GM19397 (cell line): ENCODE results near the gene PIAS3.
A peak's percentile ranks its signal among the peaks of the same experiment; 100 is the strongest.
"Not testable (repeated sequence)": the region's sequence is repeated elsewhere in the genome, so short reads cannot be mapped to it uniquely, and the experiment has no call there.

ENCODE experiments used
- ATAC-seq: cut with Tn5 transposase; IDR thresholded peaks from one replicate; pipeline ENCODE4 v1.9.1; 2021; ENCODE audit warnings: mild to moderate bottlenecking, moderate library complexity; ENCODE audit not compliant: unreplicated experiment

PIAS3 gene

DNA sequence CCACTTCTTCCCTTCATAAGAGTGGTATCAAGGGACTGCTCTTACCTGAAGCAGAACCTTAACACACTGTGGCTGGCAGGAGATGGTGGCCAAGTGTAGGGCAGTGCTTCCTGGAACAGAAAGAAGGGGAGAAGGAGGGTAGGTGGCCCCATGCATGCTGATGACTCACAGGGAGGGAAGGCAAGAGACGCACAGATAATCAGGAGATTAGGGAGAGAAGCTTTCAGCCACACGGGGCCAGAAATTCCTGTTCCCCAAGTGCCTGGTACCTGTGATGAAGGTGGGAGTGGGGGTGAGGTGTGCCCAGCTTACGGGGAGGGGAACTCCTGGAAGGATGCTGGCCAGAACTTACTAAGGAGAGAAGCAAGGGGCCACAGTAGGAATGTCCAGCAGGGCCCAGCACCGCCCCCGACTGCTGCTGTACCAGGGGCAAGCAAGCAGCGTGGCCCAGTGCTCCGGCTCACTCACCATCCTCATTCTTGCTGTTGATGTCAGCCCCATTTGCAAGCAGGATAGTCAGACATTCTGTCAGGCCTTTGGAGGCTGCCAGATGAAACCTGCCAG lies 19.1 kb upstream of the PIAS3 start:
- ATAC-seq, result no peak

DNA sequence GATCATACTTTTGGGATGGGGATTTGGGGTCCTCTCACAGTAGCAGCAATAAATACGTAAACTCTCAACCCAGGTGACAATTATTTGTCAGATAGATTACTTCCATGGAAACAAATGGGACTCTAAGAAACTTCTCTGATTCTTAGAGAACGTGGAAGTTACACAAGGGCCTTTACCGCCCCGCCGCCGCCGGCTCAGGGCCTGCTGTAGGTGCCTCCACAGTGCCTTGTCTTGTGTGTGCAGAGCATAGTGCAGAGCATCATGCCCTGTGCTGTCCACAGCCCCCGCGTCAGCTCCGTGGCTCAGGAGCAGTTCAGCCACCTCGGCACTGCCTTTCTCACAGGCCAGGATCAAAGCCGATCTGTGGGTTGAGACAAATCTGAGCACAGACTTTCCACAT lies 15.8 kb upstream of the PIAS3 start:
- no peak for ATAC-seq

DNA sequence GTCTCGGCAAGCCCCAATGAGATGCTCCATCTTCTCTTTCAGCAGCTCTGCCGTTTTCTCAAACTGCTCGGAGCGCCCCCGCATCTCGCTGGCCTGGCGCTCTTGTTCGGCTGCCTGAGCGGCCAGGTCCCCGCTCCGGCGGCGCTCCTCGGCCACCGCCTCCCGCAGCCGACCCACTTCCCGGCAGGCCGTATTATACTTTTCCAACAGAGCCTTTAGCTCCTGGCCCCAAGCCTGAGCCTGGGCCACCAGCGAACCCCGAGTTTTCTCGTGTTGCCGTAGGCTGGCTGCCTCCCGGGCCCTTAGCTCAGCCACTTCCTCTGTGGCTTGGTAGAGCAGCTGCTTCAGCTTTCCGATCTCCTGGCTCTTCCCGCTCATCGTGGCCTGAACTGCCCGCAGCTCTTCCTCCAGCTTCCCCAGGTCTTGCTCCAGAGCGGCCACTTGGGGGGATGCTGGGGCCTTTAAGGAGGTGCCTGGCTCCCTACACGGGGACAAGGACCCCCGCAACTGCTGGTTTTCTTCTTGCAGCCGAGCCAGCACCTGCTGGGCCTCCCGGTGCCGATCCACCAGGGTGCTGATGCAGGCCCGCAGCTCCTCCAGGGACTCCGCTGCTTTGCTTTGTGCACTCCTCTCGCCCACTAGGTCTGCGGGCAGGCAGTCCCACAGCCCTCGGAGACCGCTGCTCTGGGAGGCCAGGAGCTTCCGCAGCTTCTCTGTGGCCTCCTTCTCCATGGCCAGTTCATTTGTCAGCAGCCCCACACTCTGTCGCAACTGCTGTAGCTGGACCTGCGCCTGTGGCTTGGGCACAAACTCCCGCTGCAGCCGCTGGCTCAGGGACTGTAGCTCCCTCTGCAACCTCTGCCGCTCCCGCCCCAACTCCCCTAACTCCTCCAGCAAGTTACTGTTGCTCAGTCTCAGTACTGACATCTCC lies 13.4 kb upstream of the PIAS3 start:
- ATAC-seq, result no peak

DNA sequence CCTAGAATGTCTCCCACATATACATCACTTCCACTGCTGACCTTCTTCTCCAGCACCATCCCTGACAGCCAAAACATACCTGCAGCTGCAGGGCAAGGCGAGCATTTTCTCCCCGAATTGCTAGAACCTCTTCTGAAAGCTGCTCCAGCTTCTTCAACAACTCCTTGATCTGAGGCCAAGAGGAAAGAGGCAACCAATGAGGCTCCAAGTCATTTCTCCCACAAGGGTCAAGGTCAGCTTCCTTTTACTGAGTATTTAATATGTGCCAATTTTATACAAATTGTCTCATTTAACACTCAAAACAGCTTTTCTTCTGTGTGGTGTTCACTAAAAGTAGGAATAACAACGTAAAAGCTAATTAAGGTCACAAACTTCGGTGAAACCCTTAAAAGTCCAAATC lies 9.4 kb upstream of the PIAS3 start:
- no peak for ATAC-seq

DNA sequence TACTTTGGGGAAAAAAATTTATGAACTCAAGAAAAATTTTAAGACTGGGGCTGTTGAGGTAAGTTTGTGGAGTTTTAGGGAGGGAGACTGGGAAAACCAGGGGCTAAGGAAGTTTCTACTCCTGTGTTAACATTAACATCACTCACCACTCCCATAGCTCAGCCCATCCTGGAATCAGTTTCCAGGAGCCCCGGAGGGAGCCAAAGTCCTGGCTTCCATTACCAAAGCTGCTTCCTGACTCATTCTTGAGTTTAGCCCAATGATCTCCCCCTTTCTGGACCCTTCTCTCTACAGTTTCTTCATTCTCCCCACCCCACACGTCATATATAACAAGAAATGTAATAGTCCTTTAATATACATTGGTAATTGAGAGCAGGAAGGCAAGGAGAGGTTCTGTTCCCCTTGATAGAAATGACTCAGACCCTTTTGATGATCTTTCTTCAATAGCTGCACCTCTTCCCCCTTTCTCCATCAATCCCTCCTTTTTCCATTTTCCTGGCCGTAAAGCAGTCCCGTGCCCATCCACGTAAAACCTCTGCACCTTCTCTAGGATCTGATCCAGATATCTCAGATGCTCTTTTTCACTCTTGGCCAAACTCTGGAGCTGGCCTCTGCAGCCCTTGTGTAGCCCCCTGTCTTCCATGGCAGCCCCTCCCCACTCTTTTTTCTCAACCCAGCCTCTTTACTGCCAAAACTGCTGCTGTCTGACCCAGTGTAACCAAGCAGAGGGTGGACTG lies 4.6 kb upstream of the PIAS3 start:
- no peak for ATAC-seq

DNA sequence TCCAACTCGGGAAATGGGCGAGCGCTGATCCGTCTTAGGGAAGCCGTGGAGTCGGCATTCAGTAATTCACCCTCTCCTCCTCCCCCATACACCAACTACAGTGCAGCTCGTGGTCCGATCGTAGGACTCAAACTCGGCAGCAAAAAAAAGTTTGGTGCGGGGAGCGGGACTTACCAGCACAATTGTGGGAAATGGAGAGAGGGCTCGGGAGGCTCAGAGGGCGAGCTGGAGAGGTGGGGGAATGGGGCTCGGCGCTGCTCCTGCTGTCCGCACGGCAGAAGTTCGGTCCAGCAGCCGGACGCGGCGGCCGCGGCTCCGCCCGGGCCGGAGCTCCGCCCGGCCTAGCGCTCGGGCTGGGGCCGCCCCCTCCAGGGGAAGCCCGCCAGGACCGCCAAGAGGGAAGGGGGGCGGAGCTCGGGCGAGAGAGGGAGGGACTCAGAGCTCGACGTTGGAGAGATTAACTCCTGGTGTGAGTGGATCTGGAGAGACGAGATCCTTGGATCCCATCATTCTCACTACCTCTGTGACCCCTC lies 676 bp upstream of the PIAS3 start:
- ATAC-seq, result peak; percentile 62

DNA sequence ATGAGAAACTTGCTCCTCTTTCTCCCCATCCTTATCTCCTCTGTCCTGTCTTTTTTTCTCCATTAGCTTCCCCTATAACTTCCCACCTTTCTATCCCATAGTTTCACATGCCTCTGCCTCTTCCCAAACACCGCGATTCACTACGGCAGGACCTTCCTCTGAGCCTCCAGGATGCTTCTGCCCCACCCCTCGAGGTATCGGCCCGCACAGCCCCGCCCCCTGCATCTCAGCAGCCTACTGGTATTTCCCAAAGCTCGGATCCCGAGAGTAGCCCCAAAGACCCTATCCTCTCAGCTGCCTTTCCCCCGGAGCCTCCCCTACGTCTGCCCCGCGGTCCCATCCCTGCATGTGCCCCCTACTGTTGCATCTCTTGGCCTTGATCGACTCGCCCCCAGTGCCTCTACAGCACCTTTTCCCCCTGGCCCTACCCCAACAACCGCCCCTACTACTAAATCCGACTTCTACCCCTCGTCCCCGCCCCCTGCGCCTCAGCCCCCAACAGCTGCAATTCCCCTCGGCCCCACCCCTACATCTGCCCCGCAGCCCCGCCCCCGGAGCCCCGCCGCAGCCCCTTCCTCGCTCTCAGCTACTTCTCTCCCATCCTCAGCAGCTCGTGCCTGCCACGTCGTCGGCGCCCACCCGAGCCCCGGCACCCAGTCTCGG lies 512 bp downstream of the PIAS3 start:
- ATAC-seq, result peak; percentile 24

DNA sequence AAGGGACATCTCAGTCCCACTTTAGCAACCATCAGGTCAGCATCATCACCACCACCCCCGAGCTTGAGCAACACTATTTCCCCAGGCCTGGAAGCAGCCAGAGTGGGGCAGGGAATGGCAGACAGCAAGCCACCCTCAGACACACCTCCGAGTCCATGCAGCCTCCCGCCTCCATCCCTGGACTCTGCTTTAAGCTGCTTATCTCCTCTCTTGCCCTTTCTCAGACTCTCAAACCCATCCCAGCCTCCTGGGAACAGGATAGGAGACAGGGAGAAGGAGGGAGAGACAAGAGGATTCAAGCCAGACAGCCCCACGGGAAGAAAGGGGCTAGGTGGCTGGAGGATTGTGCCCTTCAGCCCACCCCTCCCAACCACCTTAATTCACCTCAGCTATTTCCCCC lies 1.7 kb downstream of the PIAS3 start:
- no peak for ATAC-seq

DNA sequence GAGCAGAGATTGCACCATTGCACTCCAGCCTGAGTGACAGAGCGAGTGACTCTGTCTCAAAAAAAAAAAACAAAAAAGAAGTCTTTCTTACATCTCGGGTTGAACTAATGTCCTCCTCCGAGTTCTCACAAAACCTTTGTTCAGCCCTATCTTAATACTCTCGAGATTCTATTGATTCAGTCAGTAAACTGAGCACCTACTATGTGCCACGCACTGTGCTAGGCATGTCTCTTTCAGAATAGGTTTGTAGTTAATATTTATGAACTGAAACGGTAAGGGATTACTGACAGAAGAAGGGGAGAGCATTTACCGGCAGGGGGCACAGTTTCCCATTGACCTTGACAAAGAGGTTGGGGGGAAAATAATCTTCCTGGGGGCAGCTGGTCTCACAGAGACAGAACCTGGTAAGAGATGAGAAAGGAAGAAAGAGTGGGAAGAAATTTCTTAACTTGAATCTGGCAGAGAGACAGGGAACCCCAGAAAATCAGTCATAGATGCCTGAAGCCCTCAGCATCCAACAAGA lies 3.4 kb downstream of the PIAS3 start:
- ATAC-seq, result no peak

DNA sequence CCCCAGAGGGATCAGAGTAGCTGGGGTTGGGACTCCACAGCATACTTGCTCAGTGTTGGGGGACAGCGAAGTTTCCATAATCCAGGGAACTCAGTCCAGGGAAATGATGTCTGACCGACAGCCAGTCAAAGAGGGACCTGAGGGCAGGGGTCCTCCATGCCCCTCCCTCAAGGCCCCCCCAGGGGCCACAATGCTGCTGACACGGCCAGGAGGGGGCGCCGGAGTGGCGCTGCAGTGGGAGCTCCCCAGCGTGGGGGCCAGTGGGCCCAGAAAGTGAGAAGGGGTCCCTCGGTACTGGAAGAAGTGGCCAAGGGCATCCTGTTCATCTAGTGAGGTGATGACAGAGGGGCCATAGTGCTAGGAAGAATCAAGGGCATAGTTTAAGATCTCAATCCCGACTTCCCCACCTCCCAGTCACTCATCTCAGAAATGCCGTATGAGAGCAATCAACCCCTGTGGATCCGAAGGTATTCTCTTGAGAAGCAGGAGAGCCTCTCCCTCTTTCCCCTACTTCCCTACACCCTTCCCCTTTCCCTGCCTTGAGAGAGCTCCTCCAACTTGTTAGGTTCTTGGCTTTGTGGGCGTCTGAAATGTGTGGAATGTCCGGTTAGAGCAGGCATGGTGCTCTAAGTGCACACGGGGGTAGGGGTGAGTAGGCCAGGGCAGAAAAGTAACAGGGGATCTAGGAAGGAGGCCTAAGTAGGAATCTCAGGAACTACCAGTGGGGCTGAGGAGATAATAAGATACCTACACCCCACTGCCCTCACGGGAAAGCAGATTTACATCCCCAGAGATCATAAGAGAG lies 9.3 kb downstream of the PIAS3 start:
- no peak for ATAC-seq

DNA sequence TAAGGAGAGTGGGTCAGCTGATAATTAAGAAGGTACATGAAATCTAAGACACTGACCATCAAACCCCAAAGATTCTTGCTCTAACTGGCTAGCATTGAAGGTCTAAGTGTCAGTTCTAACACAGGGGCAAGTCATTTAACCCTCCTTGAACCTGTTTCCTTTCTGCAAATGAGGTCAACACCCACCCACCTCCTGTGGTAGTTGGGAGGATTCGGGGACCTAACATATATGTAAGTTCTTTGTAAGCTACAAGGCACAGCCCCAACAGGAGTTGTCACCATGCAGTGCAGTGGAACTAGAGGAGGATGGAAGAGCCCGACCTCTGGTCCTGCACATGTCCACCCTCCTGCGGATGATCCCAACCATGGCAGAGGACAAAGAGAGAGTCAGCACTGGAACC lies 11.1 kb downstream of the PIAS3 start:
- ATAC-seq, result no peak

DNA sequence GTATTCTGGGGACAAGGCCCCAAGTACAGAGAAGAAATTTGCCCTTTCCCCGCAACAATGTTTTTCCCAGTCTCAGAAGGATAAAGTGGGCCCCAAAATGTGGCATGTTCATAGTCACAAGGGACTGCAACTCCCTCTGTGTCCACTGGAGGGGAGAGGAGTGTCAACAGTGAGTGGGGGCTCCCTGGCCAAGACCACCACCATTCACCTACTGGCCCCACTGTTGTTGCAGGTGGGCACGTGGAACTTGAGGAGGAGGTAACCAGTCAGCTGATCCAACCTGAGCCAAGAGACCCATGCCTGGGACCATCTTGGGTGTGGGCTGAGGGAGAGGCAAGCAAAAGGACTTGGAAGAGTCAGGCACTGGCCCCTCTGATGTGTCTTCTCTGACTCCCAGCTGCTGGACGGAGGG lies 12.7 kb downstream of the PIAS3 start:
- no peak for ATAC-seq

DNA sequence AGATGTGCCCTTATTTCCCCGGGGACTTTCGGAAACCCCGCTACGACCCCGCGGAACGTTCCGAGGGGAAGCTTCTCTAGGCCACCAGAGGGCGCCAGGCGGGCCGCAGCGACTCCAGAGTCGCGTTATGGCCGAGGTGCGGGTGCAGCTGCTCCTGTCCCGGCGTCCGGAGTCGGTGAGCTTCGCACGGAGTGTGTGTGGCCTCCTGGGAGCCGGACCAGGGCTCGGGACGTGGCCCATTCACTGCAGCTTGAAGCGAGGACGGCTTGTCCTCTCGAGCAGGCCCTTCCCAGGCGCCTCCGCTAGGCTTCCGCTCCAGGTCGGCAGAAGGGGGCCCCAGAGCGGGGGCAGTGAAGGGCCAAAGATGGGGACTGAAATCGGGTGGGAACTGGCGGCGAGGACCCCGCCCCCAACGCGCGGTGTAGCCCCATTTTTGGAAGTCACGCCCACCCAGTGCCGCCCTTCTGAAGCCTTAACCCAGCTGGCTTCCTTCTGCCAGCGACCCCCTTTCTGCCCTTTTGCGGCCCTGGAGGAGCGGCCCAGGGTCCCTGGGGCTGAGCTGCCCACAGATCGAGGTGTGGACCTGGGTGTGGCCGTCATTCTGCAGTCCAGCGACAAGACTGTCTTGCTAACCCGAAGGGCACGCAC lies 13.2 kb downstream of the PIAS3 start, which contains the start of gene NUDT17:
NUDT17 (plus strand) TSS at position 117 of the 648 bp plus-strand sequence; CDS start at position 128, 11 bp downstream.
- peak; percentile 67 for ATAC-seq

DNA sequence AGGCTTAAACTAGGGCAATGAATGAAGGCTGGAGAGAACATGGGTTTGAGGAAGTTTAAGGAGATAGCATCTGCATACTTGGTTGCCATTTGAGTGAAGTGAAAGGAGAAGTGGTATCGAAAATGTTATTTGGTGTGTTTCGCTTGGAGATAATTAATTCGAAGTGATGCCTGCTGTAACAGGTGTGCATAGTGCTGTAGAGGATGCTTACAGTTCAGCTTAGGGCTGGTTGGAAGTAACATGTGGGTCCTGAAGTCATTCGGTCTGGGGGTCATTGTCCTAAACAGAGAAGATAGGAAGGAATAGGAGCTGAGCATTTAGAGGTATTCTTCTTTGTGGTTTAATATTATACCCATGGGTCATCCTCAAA lies 13.8 kb downstream of the PIAS3 start:
- peak; percentile 75 for ATAC-seq

DNA sequence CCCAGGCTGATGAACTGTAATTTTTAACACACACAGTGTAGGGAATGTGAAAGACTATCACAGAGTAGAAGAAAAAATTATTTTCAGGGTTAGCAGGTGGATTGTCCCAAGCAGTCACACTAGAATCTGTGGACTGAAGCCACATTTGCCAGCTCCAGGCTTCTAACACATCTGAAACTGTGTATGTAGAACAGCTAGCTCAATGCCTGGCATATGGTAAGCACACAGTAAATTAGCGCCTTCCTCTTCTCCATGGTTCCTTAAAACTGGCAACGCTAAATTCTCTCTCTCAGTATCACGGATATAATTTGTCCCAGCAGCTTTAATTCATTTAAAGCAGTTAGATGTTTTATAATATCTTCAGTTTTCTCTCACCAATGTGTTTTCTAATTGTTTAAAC lies 15.8 kb downstream of the PIAS3 start:
- no peak for ATAC-seq

DNA sequence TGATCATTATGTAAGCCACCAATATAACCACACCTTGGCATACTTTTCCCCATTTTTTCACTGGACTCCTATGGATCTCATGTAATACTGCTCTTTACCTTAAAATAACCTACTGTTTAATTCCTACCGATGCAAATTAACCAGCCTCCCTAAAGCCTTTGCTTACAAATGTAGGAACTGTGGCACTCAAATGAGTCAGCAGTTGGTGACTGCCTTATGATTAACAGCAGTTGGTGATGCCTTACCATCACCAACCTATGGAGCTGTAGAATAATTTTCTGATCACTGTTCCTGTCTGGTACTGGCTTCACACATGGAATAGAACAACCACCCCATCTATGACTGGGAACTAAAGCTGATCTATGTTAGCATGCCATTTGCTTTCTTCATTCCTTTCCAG lies 21.2 kb downstream of the PIAS3 start:
- ATAC-seq, result no peak

DNA sequence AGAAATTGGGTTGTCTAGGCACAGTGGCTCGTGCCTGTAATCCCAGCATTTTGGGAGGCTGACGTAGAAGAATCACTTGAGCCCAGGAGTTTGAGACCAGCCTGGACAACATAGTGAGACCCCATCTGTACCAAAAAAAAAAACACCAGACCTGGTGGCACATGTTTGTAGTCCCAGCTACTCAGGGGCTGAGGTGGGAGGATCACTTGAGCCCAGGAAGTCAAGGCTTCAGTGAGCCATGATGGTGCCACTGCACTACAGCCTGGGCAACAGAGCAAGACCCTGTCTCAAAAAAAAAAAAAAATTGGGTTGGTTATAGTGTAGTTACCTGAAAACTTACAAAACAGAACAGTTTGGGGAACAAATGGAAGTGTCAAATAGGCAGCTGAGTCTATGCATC lies 28.1 kb downstream of the PIAS3 start:
- ATAC-seq, result not testable (repeated sequence)

DNA sequence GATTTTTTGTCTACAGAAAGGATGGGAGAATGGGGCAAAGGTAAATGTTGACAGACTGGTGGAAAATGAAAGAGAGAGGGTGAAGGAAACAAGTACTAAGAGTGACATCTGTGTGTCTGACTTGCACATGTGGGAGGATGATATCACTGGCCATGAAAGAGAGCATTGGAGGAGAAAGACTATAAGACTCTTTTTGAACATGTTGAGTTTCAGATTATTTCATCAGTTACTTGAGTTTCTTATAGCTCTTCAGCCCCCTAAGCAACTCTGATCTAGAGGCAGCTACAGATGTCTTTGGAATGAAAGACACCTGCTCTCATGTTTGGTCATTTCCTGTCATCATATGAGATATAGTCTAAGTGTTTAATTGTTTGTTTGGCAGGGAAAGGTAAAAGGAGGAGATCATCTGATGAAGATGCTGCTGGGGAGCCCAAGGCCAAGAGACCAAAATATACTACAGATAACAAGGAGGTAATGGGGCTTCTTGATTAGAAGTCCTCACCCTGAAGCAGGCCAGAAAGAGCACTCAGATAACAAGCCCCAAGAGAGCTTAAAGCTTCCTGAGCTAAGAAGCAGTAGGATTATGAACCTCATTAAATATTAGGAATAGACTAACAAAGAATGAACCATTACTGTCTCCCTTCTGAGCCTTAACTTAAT lies 30.4 kb downstream of the PIAS3 start:
- ATAC-seq, result no peak

DNA sequence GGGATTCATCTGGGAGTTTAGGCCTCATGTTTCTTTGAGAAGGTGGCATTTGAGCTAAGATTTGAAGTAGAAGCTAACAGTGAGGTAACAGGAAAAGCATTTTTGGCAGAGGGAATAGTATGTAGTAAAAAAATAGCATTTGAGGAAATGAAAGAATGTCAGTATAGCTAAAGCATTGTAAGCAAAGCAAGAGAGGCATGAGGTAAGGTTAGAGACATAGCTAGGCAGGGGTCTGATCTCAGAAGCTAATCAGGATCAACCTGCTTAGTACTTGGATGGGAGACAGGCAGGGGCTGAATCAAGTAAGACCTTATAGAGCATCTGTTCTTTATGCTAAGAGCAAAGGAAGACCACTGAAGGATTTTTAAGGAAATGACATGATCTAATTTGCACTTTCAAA lies 30.9 kb downstream of the PIAS3 start:
- no peak for ATAC-seq
